MM.1S (cell line): Measurements from ENCODE around the gene IRF2BPL.

ENCODE experiments used
- DNase-seq: peaks from one replicate; pipeline ENCODE4 v3.0.0-alpha.2; 2015
- H2AFZ ChIP-seq: fragments of 300-600 bp; sonication (generic); 2 replicates; pipeline ENCODE4 v1.6.0; 2016; ENCODE audit warnings: antibody characterized with exemption, low read length
- H3F3A ChIP-seq: fragments of 300-600 bp; sonication (generic); 2 replicates; pipeline ENCODE4 v1.6.1; 2016; ENCODE audit warnings: mild to moderate bottlenecking, antibody characterized with exemption, low read length, moderate library complexity, mixed read lengths; ENCODE audit not compliant: insufficient read depth
- H3K27ac ChIP-seq: fragments of 300-600 bp; sonication (generic); 2 replicates; pipeline ENCODE4 v1.5.1; 2016; ENCODE audit warnings: mild to moderate bottlenecking, low read length
- H3K27me3 ChIP-seq: fragments of 300-600 bp; sonication (generic); replicated peaks from 2 replicates; pipeline ENCODE4 v1.6.0; 2016; ENCODE audit warnings: low read length; ENCODE audit not compliant: insufficient read depth
- H3K36me3 ChIP-seq: fragments of 300-600 bp; sonication (generic); replicated peaks from 2 replicates; pipeline ENCODE4 v1.6.1; 2016; ENCODE audit warnings: mild to moderate bottlenecking, low read length, mixed read lengths; ENCODE audit not compliant: insufficient read depth
- H3K4me1 ChIP-seq: fragments of 300-600 bp; sonication (generic); 2 replicates; pipeline ENCODE4 v1.6.1; 2016; ENCODE audit warnings: low read length, mixed read lengths
- H3K4me2 ChIP-seq: fragments of 300-600 bp; sonication (generic); 2 replicates; pipeline ENCODE4 v1.6.0; 2016; ENCODE audit warnings: low read depth, low read length
- H3K4me3 ChIP-seq: fragments of 300-600 bp; sonication (generic); 2 replicates; pipeline ENCODE4 v1.5.1; 2016; ENCODE audit warnings: low read length, mixed read lengths
- H3K79me2 ChIP-seq: fragments of 300-600 bp; sonication (generic); 2 replicates; pipeline ENCODE4 v1.6.1; 2016; ENCODE audit warnings: mixed run types, low read length, mixed read lengths
- H3K9ac ChIP-seq: fragments of 300-600 bp; sonication (generic); 2 replicates; pipeline ENCODE4 v1.6.1; 2016; ENCODE audit warnings: low read length, mixed read lengths
- H3K9me2 ChIP-seq: fragments of 300-600 bp; sonication (generic); replicated peaks from 2 replicates; pipeline ENCODE4 v1.6.1; 2016; ENCODE audit warnings: mild to moderate bottlenecking, low read length, mixed read lengths; ENCODE audit not compliant: insufficient read depth
- H3K9me3 ChIP-seq: fragments of 300-600 bp; sonication (generic); replicated peaks from 2 replicates; pipeline ENCODE4 v1.6.1; 2016; ENCODE audit warnings: mild to moderate bottlenecking, low read length, mixed read lengths; ENCODE audit not compliant: insufficient read depth
- H4K20me1 ChIP-seq: fragments of 300-600 bp; sonication (generic); 2 replicates; pipeline ENCODE4 v1.6.1; 2016; ENCODE audit warnings: mild to moderate bottlenecking, low read length, moderate library complexity, mixed read lengths; ENCODE audit not compliant: insufficient read depth
- EZH2 ChIP-seq: fragments of 300-600 bp; sonication (generic); optimal IDR thresholded peaks from 2 replicates; pipeline ENCODE3; 2017; ENCODE audit warnings: low read depth, mild to moderate bottlenecking, antibody characterized with exemption, low read length, mixed read lengths
- EZH2phosphoT487 ChIP-seq: fragments of 300-600 bp; sonication (generic); IDR thresholded peaks from 2 replicates; pipeline ENCODE4 v1.6.1; 2018; ENCODE audit warnings: antibody characterized with exemption, low read length
- TF ChIP-seq, protein P1 (sequence below): fragments of 300-600 bp; sonication (generic); IDR thresholded peaks from 2 replicates; pipeline ENCODE4 v1.5.1; 2016; ENCODE audit warnings: antibody characterized with exemption, low read length, mixed read lengths

Gene IRF2BPL

DNA sequence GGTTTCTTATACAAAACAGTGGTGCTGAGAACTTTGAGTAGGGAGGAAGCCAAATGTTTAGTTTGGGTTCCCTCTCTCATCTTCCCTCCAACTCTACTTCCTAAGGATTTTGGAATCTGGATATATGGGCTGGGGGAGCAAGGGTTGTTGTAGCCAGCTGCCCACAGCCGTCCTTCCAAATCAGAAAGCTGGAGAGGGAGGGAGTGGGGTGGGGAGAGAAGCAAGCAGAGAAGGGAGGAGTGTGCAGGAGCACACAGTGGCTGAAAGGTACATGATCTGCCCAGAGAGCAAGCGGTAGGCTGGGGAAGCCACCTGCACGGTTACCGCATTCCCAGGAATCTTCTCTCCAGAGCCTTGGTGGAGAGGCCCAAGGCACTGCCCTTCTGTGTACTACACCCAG lies 52.7 kb downstream of the IRF2BPL start:
- H3K4me1 ChIP-seq: no peaks in the 10 kb centered on the region
- no peak overlapping the region for H3K9ac ChIP-seq
- no peaks in the 10 kb centered on the region for H3F3A ChIP-seq
- no peaks in the 10 kb centered on the region for H4K20me1 ChIP-seq
- DNase-seq: no peak
- H3K9me3 ChIP-seq: no peaks in the 10 kb centered on the region
- no peak overlapping the region for H3K4me3 ChIP-seq
- no peak overlapping the region for H3K4me2 ChIP-seq
- TF ChIP-seq EZH2phosphoT487 (no peak), EZH2 (no peak)
- TF ChIP-seq, protein P1, sequence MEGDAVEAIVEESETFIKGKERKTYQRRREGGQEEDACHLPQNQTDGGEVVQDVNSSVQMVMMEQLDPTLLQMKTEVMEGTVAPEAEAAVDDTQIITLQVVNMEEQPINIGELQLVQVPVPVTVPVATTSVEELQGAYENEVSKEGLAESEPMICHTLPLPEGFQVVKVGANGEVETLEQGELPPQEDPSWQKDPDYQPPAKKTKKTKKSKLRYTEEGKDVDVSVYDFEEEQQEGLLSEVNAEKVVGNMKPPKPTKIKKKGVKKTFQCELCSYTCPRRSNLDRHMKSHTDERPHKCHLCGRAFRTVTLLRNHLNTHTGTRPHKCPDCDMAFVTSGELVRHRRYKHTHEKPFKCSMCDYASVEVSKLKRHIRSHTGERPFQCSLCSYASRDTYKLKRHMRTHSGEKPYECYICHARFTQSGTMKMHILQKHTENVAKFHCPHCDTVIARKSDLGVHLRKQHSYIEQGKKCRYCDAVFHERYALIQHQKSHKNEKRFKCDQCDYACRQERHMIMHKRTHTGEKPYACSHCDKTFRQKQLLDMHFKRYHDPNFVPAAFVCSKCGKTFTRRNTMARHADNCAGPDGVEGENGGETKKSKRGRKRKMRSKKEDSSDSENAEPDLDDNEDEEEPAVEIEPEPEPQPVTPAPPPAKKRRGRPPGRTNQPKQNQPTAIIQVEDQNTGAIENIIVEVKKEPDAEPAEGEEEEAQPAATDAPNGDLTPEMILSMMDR: no peak
- no peaks in the 10 kb centered on the region for H3K36me3 ChIP-seq
- H3K9me2 ChIP-seq: no peaks in the 10 kb centered on the region
- H3K27ac ChIP-seq: no peak overlapping the region
- H2AFZ ChIP-seq: no peak overlapping the region
- H3K27me3 ChIP-seq: no peaks in the 10 kb centered on the region
- no peaks in the 10 kb centered on the region for H3K79me2 ChIP-seq

DNA sequence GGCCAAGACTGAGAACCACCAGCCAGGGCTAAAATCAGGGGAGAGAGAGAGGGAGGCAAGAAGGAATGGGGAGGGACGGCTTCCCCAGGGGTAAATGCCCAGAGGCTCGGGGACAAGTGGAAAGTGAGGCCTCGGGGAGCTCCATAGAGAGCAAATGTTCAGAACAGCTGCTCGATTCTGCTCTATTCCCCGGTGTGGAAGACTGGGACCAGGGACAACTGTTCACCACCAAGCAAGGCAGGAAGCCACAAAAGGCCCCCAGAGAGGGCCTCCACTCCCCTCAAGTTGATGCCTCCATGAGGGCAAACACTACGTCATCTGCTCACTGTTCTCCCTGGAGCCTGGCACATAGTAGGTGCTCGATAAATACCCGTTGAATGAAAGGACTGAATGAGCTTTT lies 53.5 kb downstream of the IRF2BPL start:
- Histone ChIP-seq H3K4me1 (no peaks in the 10 kb centered on the region), H3K9ac (no peak overlapping the region), H3K9me3 (no peaks in the 10 kb centered on the region), H3K27ac (no peak overlapping the region), H3F3A (no peaks in the 10 kb centered on the region), H3K79me2 (no peaks in the 10 kb centered on the region), H2AFZ (no peak overlapping the region), H3K27me3 (no peaks in the 10 kb centered on the region), H3K4me3 (no peak overlapping the region), H4K20me1 (no peaks in the 10 kb centered on the region), H3K9me2 (no peaks in the 10 kb centered on the region), H3K4me2 (no peak overlapping the region), H3K36me3 (no peaks in the 10 kb centered on the region)
- TF ChIP-seq EZH2: no peak
- no peak for TF ChIP-seq EZH2phosphoT487
- TF ChIP-seq, protein P1: no peak
- DNase-seq: no peak
